ENCODE data around the gene MB.

DNA sequence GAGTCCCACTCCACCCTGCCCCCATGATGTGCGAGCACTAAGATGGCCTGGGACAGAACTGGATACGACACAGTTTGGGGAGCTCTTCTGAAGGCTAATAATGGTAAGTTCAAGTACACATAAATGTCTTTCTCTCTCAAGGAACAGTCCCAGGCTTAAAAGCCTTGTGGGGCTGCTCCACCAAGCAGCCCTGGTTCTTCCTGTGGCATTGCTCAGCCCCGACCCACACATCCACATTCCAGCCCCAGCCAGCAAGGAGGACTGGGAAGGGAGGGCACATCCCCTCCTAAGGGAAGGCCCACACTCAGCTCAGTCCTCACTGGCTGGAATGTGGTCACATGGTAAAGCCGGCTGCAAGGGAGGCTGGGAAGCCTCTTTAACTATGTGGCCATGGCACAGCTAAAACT is 13.3 kb upstream of the MB start:
- TF ChIP-seq POLR2A (IDR thresholded peaks at IDR 0.05): no peak
- TF ChIP-seq, protein P1, sequence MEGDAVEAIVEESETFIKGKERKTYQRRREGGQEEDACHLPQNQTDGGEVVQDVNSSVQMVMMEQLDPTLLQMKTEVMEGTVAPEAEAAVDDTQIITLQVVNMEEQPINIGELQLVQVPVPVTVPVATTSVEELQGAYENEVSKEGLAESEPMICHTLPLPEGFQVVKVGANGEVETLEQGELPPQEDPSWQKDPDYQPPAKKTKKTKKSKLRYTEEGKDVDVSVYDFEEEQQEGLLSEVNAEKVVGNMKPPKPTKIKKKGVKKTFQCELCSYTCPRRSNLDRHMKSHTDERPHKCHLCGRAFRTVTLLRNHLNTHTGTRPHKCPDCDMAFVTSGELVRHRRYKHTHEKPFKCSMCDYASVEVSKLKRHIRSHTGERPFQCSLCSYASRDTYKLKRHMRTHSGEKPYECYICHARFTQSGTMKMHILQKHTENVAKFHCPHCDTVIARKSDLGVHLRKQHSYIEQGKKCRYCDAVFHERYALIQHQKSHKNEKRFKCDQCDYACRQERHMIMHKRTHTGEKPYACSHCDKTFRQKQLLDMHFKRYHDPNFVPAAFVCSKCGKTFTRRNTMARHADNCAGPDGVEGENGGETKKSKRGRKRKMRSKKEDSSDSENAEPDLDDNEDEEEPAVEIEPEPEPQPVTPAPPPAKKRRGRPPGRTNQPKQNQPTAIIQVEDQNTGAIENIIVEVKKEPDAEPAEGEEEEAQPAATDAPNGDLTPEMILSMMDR (IDR thresholded peaks at IDR 0.05): no peak
- TF ChIP-seq EP300 (IDR thresholded peaks at IDR 0.05): no peak
